ENCODE results near the gene TM9SF1. TPM values are rescaled to one million over a fixed set of nuclear protein-coding genes. Genes with fewer than 3 reads are reported as not detected.
"Not testable (repeated sequence)": the region's sequence is repeated elsewhere in the genome, so short reads cannot be mapped to it uniquely, and the experiment has no call there.

TM9SF1 gene
- polyA plus RNA-seq, 2 of the 4 experiments (the other 2 are of a cell fraction), result 48.0 to 62.2 TPM

GRCh38 chr14:24222987-24223386 lies 27.7 kb upstream of the TM9SF1 start:
- H3K4me1 ChIP-seq; H3K4me2 ChIP-seq; ATAC-seq; FAIRE-seq; H3K9me3 ChIP-seq; H3K27ac ChIP-seq; H3K4me3 ChIP-seq; POLR2A ChIA-PET; DNase-seq (ENCODE audit: low read depth in 1 of 2, low spot score in 1 of 2): not testable (repeated sequence)
- WGBS (ENCODE audit: missing lambda C conversion rate), result 100% methylated on average over 4 of the region's 4 CpGs
- CTCF ChIA-PET, result interaction anchor here (1.2 kb wide), 1 partner anchor 17 kb away, joined by 5 read pairs; no protein-coding TSS in a partner anchor

GRCh38 chr14:24219521-24219920 lies 24.3 kb upstream of the TM9SF1 start:
- 85% methylated on average over 3 of the region's 3 CpGs for WGBS (ENCODE audit: missing lambda C conversion rate)
- Histone ChIP-seq H3K4me3 (no peak overlapping the region), H3K27ac (no peak overlapping the region), H3K4me2 (no peak overlapping the region), H3K4me1 (peaks cover 10% of the 10 kb centered on the region; the same call in 2 of the 3 replicates), H3K9me3 (no peaks in the 10 kb centered on the region)
- no peak for DNase-seq (ENCODE audit: low read depth in 1 of 2, low spot score in 1 of 2)
- POLR2A ChIA-PET, result no interaction called here
- no peak for FAIRE-seq
- no peak for ATAC-seq
- CTCF ChIA-PET, result interaction anchor here (1.2 to 2.4 kb wide), 4 partner anchors 8 to 89 kb away, joined by 3 to 14 read pairs (median 7); partner anchors contain the start of genes CIDEB and TINF2
- TF ChIP-seq RARB (CRISPR knock-in tag; IDR thresholded peaks at IDR 0.05) (no peak), CEBPB (IDR thresholded peaks at IDR 0.05) (no peak), NFE2L2 (conservative IDR thresholded peaks at IDR 0.05; ENCODE audit: low read length) (no peak), FOSL2 (IDR thresholded peaks at IDR 0.05) (no peak), FOSL2 (CRISPR knock-in tag; IDR thresholded peaks at IDR 0.05) (no peak), EHF (CRISPR knock-in tag; IDR thresholded peaks at IDR 0.05) (no peak), KDM5A (IDR thresholded peaks at IDR 0.05) (no peak), HDAC2 (IDR thresholded peaks at IDR 0.05) (no peak), SMC3 (IDR thresholded peaks at IDR 0.05) (no peak), RFX5 (IDR thresholded peaks at IDR 0.05) (no peak), HOXB13 (CRISPR knock-in tag; IDR thresholded peaks at IDR 0.05; ENCODE audit: low read depth) (no peak), JUNB (IDR thresholded peaks at IDR 0.05) (no peak)

GRCh38 chr14:24219080-24219479 lies 23.8 kb upstream of the TM9SF1 start:
- DNase-seq (ENCODE audit: low read depth in 1 of 2, low spot score in 1 of 2) (no peak), ATAC-seq (no peak), FAIRE-seq (no peak)
- Histone ChIP-seq H3K4me1 (peaks cover 14% of the 10 kb centered on the region; the same call in 2 of the 3 replicates), H3K4me3 (no peak overlapping the region), H3K4me2 (no peak overlapping the region), H3K9me3 (no peaks in the 10 kb centered on the region), H3K27ac (no peak overlapping the region)
- ChIA-PET CTCF (interaction anchor here (2.2 to 2.4 kb wide), 2 partner anchors 12 to 22 kb away, joined by 11 to 14 read pairs; partner anchors contain the start of gene TINF2), POLR2A (no interaction called here)
- TF ChIP-seq ZNF302 (CRISPR knock-in tag; IDR thresholded peaks at IDR 0.05) (no peak), MYC (IDR thresholded peaks at IDR 0.05; ENCODE audit: borderline replicate concordance, low read length) (no peak), TP53 (CRISPR knock-in tag; IDR thresholded peaks at IDR 0.05) (no peak), FOXS1 (CRISPR knock-in tag; IDR thresholded peaks at IDR 0.05) (no peak), KDM1A (IDR thresholded peaks at IDR 0.05; ENCODE audit: low read depth) (no peak), MAFK (IDR thresholded peaks at IDR 0.05; ENCODE audit: partially characterized antibody) (no peak)
- 85% methylated on average over 3 of the region's 4 CpGs for WGBS (ENCODE audit: missing lambda C conversion rate)

DNA sequence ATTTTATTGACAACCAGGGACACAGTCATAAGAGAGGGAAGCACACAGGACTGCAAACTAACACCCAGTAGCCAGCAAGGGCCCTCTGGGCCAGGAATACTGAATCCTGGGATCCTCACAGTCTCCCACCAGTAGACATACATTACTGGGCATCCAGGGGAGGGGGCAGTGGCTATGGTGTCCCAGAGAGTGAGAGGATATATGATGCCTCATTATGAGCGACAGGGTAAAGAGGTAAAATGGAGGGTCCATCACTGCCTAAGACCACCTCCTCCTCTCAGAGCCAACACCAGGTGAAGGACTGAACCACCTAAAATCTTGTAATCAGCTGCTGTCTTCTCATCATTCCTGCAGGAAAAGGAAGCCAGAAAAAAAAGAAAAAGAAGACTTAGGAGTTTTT lies 21.6 kb upstream of the TM9SF1 start:
- CTCF ChIA-PET, result interaction anchor here (1.3 to 4.3 kb wide), 7 partner anchors 10 to 91 kb away, joined by 4 to 31 read pairs (median 11); partner anchors contain the start of genes CIDEB and TINF2
- H3K9me3 ChIP-seq; ATAC-seq; POLR2A ChIA-PET; H3K4me3 ChIP-seq; FAIRE-seq; DNase-seq (ENCODE audit: low read depth in 1 of 2, low spot score in 1 of 2); H3K4me2 ChIP-seq; H3K27ac ChIP-seq: not testable (repeated sequence)
- 95% methylated on average over 1 of the region's 1 CpG for WGBS (ENCODE audit: missing lambda C conversion rate)
- peaks cover 24% of the 10 kb centered on the region for H3K4me1 ChIP-seq

GRCh38 chr14:24216345-24216699 lies 21.1 kb upstream of the TM9SF1 start:
- 58% methylated on average over 2 of the region's 2 CpGs for WGBS (ENCODE audit: missing lambda C conversion rate)
- POLR2A ChIA-PET, result interaction anchor here (0.7 to 3.6 kb wide), 8 partner anchors 15 to 213 kb away, joined by 3 to 36 read pairs (median 4); partner anchors contain the start of genes CBLN3, DCAF11, IPO4 and KHNYN
- DNase-seq (ENCODE audit: low read depth in 1 of 2, low spot score in 1 of 2), result no peak

More at GRCh38 chr14:24216345-24216699, 21.1 kb upstream of the TM9SF1 start:
- CTCF ChIA-PET, result interaction anchor here (0.9 to 4.3 kb wide), 20 partner anchors 9 to 92 kb away, joined by 3 to 31 read pairs (median 5); partner anchors contain the start of genes CIDEB, DHRS1, IPO4 and IRF9
- no peaks in the 10 kb centered on the region for H3K9me3 ChIP-seq
- peaks cover 24% of the 10 kb centered on the region for H3K4me1 ChIP-seq
- peak overlapping the region in 1 of 2 experiments; percentile 92; a peak in 3 of 6 replicates for H3K27ac ChIP-seq
- H3K4me2 ChIP-seq, result peak overlapping the region; percentile 72
- ATAC-seq (no peak), FAIRE-seq (no peak)
- TF ChIP-seq HOXA7 (CRISPR knock-in tag; IDR thresholded peaks at IDR 0.05) (no peak), USF2 (IDR thresholded peaks at IDR 0.05) (no peak), FOSL2 (IDR thresholded peaks at IDR 0.05) (no peak), FOSL2 (CRISPR knock-in tag; IDR thresholded peaks at IDR 0.05) (no peak), FOXS1 (CRISPR knock-in tag; IDR thresholded peaks at IDR 0.05) (no peak), POLR2A (IDR thresholded peaks at IDR 0.05; ENCODE audit: low read length) (no peak), TFCP2L1 (CRISPR knock-in tag; IDR thresholded peaks at IDR 0.05) (no peak), ZFP36 (IDR thresholded peaks at IDR 0.05; ENCODE audit: borderline replicate concordance, partially characterized antibody) (no peak), EHMT2 (IDR thresholded peaks at IDR 0.05; ENCODE audit: low read depth) (no peak), NR3C1 (IDR thresholded peaks at IDR 0.05) (no peak), ZSCAN20 (CRISPR knock-in tag; IDR thresholded peaks at IDR 0.05) (no peak), RNF2 (IDR thresholded peaks at IDR 0.05; ENCODE audit: borderline replicate concordance, low read depth) (no peak), HOXB5 (CRISPR knock-in tag; IDR thresholded peaks at IDR 0.05) (no peak), HOXB13 (CRISPR knock-in tag; IDR thresholded peaks at IDR 0.05; ENCODE audit: low read depth) (no peak), KDM5A (IDR thresholded peaks at IDR 0.05) (no peak), POLR2AphosphoS2 (conservative IDR thresholded peaks at IDR 0.05; ENCODE audit: low read length) (no peak)
- TF ChIP-seq, protein P1, sequence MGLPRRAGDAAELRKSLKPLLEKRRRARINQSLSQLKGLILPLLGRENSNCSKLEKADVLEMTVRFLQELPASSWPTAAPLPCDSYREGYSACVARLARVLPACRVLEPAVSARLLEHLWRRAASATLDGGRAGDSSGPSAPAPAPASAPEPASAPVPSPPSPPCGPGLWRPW (IDR thresholded peaks at IDR 0.05), result no peak
- TF ChIP-seq, protein P2, sequence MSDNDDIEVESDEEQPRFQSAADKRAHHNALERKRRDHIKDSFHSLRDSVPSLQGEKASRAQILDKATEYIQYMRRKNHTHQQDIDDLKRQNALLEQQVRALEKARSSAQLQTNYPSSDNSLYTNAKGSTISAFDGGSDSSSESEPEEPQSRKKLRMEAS (IDR thresholded peaks at IDR 0.05), result no peak
- H3K4me3 ChIP-seq, result peak overlapping the region; percentile 63; the same call in 1 of the 3 replicates
